Fibroblast of gingiva (primary cell): ENCODE results near the gene C14orf93.
A peak's percentile ranks its signal among the peaks of the same experiment; 100 is the strongest.

Experiments
- DNase-seq: peaks from one replicate; pipeline ENCODE4 v3.0.0-alpha.2; 2011; ENCODE audit warnings: low read depth

Gene C14orf93, protein sequence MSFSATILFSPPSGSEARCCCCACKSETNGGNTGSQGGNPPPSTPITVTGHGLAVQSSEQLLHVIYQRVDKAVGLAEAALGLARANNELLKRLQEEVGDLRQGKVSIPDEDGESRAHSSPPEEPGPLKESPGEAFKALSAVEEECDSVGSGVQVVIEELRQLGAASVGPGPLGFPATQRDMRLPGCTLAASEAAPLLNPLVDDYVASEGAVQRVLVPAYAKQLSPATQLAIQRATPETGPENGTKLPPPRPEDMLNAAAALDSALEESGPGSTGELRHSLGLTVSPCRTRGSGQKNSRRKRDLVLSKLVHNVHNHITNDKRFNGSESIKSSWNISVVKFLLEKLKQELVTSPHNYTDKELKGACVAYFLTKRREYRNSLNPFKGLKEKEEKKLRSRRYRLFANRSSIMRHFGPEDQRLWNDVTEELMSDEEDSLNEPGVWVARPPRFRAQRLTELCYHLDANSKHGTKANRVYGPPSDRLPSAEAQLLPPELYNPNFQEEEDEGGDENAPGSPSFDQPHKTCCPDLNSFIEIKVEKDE

DNA sequence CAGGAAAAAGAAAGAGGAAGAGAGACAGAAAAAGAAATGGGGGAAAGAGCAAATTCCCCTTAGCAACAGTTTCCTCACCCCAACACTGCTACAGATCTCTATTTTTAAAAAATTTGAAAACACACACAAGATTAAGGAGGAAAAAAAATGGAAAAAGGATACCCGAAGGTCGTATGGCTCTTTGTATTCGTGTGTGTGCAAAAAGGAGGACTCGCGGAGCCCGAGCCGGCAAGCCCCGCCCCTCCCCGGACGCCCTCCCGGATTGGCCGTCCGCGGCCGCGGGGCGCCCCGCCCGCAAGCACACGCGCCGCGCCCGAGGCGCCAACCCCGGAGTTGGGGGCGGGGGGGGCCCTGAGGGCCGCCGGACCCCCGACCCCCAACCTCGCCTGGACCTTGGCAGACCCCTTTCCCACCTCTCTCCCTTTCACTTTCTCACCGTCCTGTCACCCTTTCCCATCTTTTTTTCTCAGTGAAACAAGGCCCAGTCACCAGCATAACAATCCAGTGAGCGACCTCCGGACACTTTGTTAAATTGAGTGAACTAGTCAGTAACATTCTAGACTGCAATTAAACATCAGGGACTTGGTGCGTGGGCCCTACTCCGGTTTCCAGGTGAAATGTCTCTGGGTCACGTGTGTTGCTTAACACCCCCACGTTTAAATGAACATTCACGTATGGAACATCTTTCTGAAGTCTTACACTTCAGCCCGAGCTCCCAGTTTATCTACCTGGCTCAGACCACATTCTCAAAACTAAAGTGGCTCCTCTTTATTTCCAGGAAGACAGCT is at the start of gene C14orf93:
TSS of gene C14orf93 (minus strand) at position 205 of the 788 bp plus-strand sequence. CDS start 11,120 bp downstream, outside the sequence.
- DNase-seq = peak; percentile 60

DNA sequence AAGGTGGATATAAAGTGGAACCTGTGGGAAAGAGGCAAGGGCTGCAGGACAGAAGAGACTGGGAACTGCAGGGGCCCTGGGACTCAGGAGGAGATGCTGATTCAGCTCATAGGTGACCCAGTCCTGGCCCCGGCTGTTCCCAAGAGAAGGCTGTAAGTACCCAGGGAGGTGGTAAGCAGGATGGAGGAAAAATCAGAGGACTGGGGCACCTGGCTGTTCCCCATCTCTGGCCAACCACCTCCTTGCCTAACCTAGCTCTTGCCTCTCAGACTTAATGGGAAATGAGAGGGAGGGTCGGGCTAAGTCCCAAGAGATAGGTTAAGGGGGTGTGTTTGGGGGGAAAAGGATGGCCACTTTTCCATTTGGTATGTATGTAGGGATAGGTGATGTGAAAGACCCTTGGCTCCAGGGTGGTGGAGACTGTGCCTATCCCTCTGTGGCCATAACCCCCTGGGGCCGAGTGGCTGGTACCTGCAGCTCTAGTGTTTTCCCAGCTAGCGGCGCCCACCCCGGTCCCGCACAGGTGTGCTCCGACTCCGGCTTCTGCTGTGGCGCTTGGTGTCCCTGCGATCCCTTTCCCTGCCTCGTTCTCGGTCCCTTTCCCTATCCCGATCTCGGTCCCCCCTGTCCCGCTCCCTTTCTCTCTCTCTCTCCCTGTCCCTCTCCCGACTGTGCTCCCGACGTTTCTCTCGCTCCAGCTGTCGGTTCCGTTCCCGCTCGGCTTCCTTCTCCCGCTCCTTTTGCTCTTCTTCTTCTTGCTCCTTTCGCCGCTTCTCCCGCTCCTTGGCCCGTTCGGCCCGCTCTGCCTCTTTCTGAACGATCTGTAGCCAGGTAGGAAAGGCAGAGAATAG is 48.9 kb upstream of the C14orf93 start:
- DNase-seq = no peak

DNA sequence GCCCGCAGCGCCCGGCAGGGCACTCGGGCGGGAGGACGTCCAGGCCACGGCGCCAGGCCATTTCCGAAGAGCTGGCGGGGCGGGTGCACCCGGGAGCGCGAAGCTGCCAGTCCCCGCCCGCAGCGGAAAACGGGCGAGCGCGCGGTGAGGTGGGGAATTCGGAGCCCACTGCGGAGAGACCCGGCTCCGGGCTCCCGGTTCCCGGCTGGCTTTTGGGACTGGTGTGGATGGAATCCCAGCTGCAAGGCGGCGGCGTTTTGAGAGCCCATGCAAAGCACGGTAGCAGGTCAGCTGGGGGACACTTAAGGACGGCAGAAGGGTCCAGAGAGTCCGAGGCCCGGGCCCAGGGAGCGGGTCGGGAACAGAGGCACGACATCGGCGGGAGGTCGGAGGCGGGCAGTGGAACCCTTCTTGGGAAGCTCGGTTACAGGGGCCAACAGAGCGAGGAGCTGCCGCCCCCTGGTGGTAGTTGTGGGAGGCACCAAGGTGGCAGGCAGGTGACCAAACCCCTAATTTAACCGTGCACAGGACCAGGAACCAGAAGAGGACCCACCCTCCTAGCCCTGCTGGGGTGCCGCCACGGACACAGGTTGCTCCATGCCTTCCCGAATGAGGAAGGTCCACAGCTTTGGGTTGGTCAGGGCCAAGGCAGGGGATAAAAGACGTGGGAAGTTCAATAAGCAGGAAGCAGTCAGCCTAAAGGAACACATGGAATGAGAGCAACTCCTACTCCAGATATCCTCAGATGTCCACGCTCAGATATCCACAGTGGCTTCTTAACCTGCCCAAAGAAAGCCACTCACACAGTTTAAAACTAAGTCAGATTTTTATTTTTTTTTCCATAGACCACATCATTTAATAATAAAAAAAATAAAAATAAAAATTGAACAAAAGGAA is 48.1 kb upstream of the C14orf93 start:
- peak; percentile 72 for DNase-seq

DNA sequence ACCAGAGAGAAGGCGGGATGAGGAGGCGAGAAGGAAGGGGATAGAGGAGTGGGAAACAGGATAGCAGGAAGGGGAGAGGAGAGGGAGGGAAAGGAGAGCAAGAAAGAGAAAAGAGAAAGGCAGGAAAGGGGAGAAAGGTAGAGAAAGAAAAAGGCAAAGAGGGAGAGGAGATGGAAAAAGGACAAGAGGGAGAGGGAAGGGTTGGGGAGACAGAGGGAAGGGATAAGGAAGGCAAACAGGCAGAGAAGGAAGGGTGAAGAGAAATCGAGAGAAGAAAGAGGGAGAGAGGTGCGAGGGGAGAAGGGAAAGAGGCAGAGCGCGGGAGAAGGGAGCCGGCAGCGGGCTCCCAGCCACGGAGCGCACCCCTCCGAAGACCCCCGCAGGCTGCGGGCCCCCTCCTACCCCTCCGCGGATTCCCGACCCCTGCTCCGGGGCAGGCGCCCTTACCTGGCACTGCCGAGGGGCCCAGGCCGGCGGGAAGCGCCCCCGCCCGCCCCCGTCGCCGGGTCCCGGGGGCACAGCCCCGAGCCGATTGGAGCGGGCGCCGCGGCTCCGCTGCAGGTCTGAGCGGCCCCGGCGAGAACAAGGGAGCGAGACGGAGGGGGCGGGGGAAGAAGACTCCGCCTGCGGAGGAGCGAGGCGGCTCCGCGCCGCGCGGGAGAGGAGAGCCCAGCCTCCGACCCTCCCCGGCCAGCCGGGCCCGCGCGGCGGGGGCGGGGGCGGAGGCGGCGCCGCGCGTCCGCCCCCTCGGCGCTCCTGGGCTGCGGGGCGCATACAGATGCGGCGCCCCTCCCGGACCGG is 47.2 kb upstream of the C14orf93 start, which contains the start of gene CDH24:
TSS of gene CDH24 (minus strand) at position 565 of the 801 bp plus-strand sequence. CDS start 1,787 bp downstream, outside the sequence.
- DNase-seq = peak; percentile 68

DNA sequence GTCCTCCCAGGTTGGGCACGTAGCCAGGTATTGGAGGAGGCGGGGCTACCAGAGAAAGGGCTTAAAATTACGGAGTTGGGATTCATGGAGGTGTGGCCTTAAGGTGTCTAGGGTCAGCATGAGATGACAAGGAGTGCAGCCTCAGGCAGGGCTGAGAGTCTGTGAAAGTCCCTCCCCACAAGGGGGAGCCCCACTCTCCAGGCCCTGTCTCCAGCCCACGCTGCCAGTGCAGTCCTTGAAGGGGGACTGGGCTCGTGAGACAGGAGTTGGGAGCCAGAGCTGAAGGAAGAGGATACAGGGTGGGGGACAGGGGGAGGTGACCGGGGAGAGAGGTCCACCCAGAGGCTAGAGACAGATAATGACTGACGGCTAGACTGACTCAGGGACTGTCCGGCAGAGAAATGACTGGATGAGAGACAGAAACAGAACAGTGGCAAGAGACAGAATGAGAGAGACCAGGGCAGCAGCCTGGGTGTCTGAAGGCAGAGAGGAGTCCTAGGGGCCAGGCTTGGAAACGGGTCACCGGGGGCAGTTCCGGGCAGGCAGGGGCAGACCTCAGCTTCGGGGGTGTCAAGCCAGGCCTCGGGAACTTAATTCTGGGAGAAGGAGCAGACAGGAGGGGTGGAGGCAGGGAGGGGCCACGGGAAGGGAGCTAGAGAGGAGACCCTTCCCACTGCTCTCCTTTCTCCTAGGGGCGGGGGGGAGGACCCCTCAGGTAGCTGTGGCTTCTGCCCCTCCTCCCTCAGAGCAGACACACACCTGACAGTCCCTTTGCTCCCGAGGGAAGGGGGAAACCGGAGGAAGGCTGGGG is 46.4 kb upstream of the C14orf93 start:
- peak; percentile 40 for DNase-seq

DNA sequence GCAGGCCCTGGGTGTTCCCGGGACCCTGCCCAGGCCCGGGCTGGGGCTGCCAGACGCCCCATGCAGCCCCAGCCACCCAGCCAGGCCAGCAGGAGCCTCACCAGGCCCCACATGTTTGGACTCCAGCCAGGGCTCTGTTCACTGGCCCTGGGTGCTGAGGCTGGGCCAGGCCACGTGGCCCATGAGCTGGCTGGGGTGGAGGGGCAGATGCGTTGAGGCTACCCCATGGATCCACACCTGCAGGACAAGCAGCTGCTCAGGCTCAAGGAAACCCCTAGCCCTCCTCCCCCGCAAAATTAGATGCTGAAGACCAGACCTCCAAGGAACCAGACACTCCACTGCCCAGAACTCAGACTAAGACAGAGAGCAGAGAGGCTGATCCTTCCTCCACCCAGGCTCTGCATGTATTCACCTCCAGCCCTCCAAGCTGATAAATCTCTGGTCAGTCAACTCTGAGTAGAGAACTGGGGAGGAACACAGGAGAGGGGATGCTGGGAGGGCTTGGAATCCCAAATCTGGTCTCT is 45.7 kb upstream of the C14orf93 start:
- DNase-seq = no peak

DNA sequence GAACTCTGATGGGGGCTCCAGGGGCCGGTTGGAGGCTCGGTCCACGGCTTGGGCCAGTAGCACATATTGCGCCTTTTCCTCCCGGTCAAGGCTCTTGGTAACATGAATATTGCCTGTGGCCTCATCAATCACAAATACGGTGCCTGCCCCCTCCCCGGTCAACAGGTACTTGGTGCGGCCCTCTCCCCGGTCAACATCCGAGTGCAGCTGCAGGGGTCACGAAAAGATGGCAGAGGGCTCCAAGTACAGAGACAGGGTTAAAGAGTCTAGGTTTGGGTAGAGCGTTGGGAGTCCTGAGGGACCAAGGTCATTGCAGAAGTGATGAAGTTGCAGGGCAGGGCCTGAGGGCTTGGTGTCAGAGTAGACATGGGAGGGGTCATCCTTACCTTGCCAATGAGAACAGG is 45.2 kb upstream of the C14orf93 start:
- DNase-seq = no peak

DNA sequence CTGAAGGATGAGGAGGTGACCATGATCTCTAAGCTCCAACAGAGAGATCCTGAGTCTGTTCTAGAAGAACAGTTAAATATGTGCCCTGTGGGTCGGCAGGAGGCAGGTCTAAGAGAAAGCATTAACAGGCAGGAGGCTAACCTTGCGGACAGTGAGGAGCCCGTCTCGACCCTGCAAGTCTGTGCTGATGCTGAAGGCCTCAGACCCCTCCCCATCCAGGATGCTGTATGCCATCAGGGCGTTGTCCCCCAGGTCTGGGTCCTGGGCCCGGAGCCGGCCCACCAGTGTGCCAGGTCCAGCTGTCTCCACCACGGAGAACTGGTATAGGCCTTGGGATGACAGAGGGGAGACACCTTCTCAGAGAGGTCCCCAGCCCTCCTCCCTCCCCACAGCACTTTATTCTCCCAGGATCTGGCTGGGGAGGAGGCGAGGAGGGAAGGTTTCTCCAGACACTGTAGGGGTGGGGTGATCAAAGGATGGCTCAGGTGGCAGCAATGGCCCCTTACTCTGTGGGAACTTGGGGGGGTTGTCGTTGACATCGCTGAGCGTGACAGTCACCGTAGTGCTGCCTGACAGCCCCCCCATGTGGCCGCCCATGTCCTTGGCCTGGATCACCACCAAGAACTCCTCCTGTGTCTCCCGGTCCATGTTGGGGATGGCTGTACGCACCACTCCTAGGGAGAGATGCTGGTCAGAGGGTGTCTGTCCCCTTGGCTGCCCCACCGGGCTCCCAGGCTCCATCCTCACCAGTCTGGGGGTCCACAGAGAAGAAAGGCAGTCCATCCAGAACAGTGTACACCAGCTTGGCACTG is 44.3 kb upstream of the C14orf93 start:
- no peak for DNase-seq

DNA sequence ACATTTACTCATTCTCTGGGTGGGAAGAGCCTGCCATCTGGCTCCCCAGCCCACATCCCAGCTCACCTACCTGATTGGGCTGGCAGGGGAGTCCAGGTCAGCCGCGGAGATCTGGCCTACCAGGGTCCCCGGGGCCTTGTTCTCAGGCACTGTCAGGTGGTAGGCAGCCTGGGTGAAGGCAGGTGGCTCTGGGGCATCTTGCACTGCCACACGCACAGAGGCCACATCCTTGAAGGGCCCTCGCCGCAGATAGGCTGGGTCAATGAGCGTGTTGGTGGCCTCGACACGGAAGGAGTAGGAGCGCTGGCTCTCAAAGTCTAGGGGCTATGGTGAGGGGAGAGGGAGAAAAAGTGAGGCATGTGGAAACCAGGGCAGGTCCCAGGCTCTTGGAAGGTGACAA is 43.5 kb upstream of the C14orf93 start:
- DNase-seq = no peak

DNA sequence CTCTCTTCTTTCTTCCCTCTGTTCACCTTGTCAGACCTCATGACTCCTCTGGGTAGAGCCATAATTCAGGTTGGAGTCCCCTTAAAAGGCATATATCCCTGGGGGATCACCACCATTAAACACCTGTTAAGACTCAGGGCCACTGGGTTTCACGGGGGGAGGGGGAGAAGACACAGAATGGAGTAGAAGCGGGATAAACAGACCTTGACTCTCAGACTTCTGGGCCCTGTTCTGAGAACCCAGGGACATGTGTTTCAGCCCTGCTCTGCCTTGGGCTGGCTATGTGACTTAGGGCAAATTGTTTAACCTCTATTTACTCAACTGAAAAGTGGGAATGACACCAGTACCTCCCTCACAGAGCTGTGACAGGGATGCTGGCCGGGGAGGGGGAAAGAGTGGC is 42.7 kb upstream of the C14orf93 start:
- DNase-seq = no peak

DNA sequence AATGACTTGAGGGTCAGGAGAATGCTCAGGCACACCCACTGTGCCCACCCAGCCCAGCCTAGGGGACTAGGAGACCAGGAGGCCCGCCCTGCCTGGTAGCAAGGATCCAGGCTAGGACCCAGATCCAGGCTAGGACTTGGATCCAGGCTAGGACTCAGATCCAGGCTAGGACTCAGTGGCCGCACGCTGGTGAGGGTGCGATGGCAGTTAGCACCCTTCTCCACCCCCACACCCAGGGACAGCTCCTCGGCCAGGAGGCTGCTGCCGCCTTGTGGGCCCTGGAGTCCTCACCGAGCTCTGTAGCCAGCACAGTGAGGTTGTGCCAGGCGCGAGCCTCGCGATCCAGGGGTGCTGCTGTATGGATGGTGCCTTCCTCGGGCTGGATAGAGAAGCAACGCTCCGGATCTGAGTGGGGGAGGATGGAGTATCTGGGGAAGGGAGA is 42.3 kb upstream of the C14orf93 start:
- DNase-seq = no peak

DNA sequence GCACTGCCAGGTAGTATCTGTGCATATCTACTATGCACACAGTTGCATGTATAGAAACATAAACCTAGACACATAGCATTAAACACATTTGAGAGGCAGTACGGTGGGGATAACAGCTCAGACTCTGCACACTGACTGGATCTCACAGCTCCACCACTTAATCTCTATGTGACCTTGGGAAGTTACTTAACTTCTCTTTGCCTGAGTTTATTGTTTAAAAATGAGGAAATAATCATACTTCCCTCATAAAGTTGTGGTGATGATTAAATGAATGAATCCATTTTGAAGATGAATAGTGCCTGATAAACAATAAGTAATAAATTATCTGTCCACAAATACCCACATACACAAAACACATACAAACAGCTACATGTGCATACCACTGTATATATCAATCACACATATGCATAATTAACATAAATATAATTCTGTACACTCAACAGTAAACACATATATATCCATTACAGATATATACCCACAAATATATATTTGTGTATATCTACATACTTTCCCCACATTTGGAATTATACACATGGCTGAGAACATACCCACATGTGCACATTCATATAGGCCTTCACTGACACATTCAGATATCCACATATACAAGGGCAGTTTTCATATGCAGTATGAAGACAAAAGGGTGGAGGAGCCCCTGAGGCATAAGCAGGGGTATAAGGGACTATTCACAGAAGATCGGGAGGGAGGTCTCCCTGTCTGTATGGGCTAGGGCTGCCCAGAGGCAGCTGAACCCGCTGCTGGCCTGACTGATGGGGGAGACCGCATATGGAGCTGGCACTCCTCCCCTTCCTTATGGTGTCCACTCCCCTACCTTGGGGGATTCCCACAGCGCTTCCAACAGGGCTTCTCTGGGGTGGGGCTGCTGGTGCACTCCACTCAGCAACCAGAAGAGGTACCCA is 41.5 kb upstream of the C14orf93 start:
- DNase-seq = no peak

DNA sequence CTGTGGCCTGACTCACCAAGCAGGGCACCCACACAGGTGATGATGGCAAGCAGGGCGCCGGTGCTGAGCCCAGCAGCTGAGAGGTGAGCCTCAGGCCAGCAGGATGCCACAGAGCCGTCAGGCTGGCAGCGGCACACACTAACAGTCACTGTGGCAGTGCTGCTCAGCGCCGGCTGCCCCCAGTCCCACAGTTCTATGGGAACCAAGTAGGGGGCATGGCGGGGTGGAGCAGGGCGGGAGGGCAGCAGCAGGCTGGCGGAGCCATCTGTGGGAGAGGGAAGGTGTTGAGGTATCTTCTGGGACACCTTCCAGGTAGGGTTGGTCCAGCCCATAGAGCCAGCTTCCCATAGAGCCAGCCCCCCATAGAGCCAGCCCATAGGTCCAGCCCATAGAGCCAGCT is 39.1 kb upstream of the C14orf93 start:
- DNase-seq = no peak

DNA sequence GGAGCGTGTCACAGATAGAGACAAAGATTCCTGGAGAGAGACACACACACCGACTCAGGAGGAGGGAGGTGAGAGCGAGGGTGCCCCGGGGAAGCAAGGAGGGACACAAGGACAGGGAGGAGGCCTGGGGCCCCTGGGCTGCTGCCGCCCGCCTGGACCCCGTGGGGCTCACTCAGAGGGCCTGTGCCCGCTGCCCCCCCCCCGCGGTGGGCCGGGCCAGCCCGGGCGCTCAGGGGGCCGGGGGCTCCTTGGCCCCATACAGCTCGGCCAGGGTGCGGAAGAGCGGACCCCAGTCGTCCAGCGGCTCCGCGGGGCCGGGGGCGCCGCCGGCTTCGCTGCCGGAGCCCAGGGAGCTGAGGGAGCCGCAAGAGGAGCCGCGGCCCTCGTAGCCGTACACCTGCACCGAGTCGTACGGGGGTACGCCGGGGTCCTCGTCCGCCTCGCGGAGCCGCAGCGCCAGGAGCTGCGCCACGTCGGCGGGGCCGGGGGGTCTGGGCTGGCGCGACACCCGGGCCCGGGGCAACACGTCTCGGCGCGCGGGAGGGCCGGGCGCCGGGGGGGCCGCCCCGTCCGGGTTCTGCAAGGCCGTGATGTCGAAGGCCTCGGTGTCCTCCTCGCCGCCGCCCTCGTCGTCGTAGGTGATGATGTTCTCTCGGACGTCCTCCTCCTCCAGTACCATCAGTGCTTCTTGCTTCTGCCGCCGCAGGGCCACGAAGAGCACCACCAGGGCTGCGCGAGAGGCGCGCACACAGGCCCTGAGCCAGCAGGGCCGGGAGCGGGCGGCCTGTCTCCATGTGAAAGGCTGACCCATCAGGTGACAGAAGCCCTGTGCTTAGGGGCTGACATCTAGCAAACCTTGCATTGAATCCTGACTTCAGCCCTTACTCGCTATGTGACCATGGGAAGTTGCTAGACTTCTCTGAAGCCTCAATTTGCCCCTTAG is 38.1 kb upstream of the C14orf93 start:
- DNase-seq = no peak

DNA sequence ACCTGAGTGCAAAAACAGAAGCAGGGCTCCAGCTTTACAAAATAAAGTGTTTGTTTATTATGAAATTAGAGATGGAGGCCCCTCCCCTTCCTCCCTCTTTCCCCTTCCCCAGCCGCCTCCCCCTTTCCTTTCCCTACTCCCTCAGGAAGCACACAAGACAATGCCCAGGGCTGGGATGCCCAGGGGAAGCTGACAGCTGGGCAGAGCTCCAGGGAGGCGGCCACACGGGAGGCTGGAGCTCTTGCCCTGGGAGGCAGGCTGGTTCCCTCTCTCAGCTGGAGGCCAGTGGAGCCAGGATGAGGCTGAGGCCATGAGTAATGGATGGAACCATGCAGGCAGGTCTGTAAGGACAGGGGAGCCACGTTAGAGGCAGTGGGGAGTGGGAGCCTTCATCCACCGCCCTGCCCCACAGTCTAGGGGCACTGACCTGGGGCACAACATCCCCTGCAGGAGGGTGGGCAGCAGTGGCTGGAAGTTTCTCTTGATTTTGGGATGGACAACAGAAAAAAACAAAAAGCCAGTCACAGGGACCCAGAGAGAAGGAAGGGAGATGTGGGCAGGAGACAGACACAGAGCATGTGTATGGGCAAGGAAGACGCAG is 37.2 kb upstream of the C14orf93 start:
- DNase-seq = peak; percentile 47
